Loucy (cell line): ENCODE results near the gene TBR1.

Experiments
- H2AFZ ChIP-seq: fragments of 200-600 bp; sonication (generic); 2 replicates; pipeline ENCODE4 v1.6.0; 2016; ENCODE audit warnings: antibody characterized with exemption, mild to moderate bottlenecking, low read length, moderate library complexity
- H3F3A ChIP-seq: fragments of 200-600 bp; 2 replicates; pipeline ENCODE4 v1.6.0; 2016; ENCODE audit warnings: antibody characterized with exemption, low read depth, mild to moderate bottlenecking
- H3K27me3 ChIP-seq: fragments of 200-600 bp; sonication (generic); 2 replicates; pipeline ENCODE4 v1.6.1; 2014; ENCODE audit warnings: low read length, mild to moderate bottlenecking; ENCODE audit not compliant: insufficient read depth, poor library complexity, severe bottlenecking
- H3K36me3 ChIP-seq: fragments of 200-600 bp; sonication (generic); 2 replicates; pipeline ENCODE4 v1.6.1; 2016; ENCODE audit warnings: low read length; ENCODE audit not compliant: insufficient read depth
- H3K4me1 ChIP-seq: fragments of 200-600 bp; sonication (generic); 2 replicates; pipeline ENCODE4 v1.5.1; 2014; ENCODE audit warnings: low read length, mild to moderate bottlenecking; ENCODE audit not compliant: insufficient read depth, poor library complexity, severe bottlenecking
- H3K4me2 ChIP-seq: fragments of 200-600 bp; sonication (generic); 2 replicates; pipeline ENCODE4 v1.6.0; 2014; ENCODE audit warnings: antibody characterized with exemption, low read length, low read depth, mild to moderate bottlenecking; ENCODE audit not compliant: poor library complexity, severe bottlenecking
- H3K4me3 ChIP-seq: fragments of 200-600 bp; sonication (generic); 2 replicates; pipeline ENCODE4 v1.5.1; 2014; ENCODE audit warnings: low read length, mild to moderate bottlenecking, mixed read lengths; ENCODE audit not compliant: poor library complexity, severe bottlenecking
- H3K79me2 ChIP-seq: fragments of 200-600 bp; sonication (generic); 2 replicates; pipeline ENCODE4 v1.6.1; 2014; ENCODE audit warnings: low read length; ENCODE audit not compliant: insufficient read depth
- H3K9ac ChIP-seq: fragments of 200-600 bp; sonication (generic); 2 replicates; pipeline ENCODE4 v1.6.0; 2014; ENCODE audit warnings: mild to moderate bottlenecking, low read depth, low read length, moderate library complexity; ENCODE audit not compliant: poor library complexity, severe bottlenecking
- H3K9me2 ChIP-seq: fragments of 200-600 bp; sonication (generic); replicated peaks from 2 replicates; pipeline ENCODE4 v1.6.1; 2016; ENCODE audit warnings: low read depth, low read length, mixed read lengths
- H3K9me3 ChIP-seq: fragments of 200-600 bp; sonication (generic); 2 replicates; pipeline ENCODE4 v1.6.1; 2014; ENCODE audit warnings: mild to moderate bottlenecking, antibody characterized with exemption, low read length, low read depth; ENCODE audit not compliant: insufficient read depth
- H4K20me1 ChIP-seq: fragments of 200-600 bp; sonication (generic); 2 replicates; pipeline ENCODE4 v1.6.0; 2014; ENCODE audit warnings: antibody characterized with exemption, low read length, mild to moderate bottlenecking; ENCODE audit not compliant: insufficient read depth, poor library complexity, severe bottlenecking
- EZH2phosphoT487 ChIP-seq: fragments of 200-600 bp; IDR thresholded peaks from 2 replicates; pipeline ENCODE4 v1.6.1; 2018; ENCODE audit warnings: antibody characterized with exemption, mild to moderate bottlenecking, moderate library complexity, borderline replicate concordance
- TF ChIP-seq, protein P1 (sequence below): fragments of 200-600 bp; sonication (generic); conservative IDR thresholded peaks from 2 replicates; pipeline ENCODE4 v1.5.1; 2014; ENCODE audit warnings: mild to moderate bottlenecking, antibody characterized with exemption, low read length

TBR1 gene

DNA sequence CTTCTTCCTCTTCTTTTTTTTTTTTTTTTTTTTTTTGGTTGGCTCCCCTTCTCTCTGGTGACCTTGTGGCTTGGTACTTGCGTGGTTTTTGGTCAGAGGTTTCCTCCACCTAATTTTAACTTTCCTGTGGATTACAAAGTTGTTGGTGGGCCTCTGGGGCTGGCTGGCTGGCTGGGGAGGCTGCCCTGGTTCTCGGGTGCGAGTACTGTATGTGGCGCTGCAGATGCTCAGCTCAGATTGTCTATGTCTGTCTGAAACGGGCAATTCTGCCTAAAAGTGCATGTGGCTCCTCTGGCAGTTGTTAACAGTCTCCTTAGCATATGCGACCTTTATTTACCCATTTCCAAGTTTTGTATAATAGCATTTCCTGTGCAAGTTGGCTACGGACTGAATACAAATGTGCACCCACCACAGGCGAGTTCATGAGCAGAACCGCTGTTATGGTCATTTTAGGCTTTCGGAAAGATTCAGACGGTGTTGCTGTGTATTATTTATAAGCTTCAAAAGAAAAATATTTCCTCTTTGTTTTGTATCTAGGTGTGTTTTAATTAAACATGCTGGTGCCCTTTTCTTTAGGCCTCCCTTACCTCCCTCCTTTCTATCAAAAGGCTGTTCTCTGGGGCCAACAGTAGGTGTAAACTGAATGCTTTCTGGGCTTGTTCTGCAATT is 4.4 kb downstream of the TBR1 start:
- Histone ChIP-seq H3K9me3 (no peaks in the 10 kb centered on the region), H3K79me2 (no peaks in the 10 kb centered on the region), H3K4me1 (peaks cover 5% of the 10 kb centered on the region), H3K9ac (no peak overlapping the region), H4K20me1 (no peaks in the 10 kb centered on the region), H3K4me2 (no peak overlapping the region), H3K4me3 (no peak overlapping the region), H3F3A (no peaks in the 10 kb centered on the region), H2AFZ (no peak overlapping the region), H3K36me3 (no peaks in the 10 kb centered on the region), H3K27me3 (no peaks in the 10 kb centered on the region), H3K9me2 (no peaks in the 10 kb centered on the region)
- TF ChIP-seq EZH2phosphoT487 = no peak
- TF ChIP-seq, protein P1, sequence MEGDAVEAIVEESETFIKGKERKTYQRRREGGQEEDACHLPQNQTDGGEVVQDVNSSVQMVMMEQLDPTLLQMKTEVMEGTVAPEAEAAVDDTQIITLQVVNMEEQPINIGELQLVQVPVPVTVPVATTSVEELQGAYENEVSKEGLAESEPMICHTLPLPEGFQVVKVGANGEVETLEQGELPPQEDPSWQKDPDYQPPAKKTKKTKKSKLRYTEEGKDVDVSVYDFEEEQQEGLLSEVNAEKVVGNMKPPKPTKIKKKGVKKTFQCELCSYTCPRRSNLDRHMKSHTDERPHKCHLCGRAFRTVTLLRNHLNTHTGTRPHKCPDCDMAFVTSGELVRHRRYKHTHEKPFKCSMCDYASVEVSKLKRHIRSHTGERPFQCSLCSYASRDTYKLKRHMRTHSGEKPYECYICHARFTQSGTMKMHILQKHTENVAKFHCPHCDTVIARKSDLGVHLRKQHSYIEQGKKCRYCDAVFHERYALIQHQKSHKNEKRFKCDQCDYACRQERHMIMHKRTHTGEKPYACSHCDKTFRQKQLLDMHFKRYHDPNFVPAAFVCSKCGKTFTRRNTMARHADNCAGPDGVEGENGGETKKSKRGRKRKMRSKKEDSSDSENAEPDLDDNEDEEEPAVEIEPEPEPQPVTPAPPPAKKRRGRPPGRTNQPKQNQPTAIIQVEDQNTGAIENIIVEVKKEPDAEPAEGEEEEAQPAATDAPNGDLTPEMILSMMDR = no peak

DNA sequence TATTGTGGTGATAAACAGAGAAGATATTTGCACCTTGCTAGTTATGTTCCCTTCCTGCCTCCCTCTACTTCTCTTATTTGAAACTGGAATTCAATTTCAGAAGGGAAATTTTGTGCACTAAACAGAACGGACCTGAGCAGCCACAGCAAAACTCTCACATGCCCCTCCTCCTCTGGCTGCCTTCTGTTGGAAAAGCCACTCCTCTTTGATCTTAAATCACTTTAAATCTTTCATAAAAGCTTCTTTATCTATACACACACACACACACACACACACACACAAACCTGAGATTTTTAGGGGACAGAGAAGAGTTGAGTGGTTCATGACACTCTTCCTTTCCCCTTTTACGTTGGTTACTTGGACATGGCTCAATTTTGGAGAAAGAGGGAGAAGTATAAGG is 5.6 kb downstream of the TBR1 start:
- H3F3A ChIP-seq = no peaks in the 10 kb centered on the region
- H3K36me3 ChIP-seq = no peaks in the 10 kb centered on the region
- H3K9ac ChIP-seq = no peak overlapping the region
- H3K4me2 ChIP-seq = no peak overlapping the region
- H3K9me3 ChIP-seq = no peaks in the 10 kb centered on the region
- H3K9me2 ChIP-seq = no peaks in the 10 kb centered on the region
- H2AFZ ChIP-seq = no peak overlapping the region
- no peaks in the 10 kb centered on the region for H4K20me1 ChIP-seq
- peaks cover 5% of the 10 kb centered on the region for H3K4me1 ChIP-seq
- no peaks in the 10 kb centered on the region for H3K27me3 ChIP-seq
- TF ChIP-seq, protein P1 = no peak
- no peaks in the 10 kb centered on the region for H3K79me2 ChIP-seq
- H3K4me3 ChIP-seq = no peak overlapping the region

DNA sequence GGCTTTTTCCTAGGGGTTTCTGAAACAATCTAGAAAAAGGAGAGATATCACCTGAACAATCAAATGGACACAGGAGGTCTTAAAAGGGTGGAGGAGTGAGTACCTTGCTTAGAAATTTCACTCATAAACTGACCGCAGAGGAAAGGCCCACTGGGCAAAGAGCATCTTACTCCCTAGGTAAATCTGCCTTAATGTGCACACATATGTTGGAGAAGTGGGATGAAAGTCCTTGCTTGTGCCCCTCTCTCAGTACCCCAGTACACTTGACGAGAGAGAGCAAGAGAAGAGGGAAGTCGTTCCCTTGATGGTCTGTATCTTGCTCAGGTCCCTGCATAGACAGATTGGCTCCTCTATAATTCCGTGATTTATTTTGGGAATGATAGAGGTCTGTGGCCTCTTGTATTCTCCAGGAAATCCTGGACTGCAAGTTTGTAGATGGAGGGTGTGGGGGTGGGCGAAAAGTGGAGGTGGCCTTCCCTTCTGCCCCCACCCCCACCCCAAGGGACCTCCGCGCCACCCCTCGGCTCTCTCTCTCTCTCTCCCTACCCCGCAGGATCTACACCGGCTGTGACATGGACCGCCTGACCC is 6.8 kb downstream of the TBR1 start:
- no peak overlapping the region for H3K9ac ChIP-seq
- H3K9me2 ChIP-seq = no peaks in the 10 kb centered on the region
- no peaks in the 10 kb centered on the region for H3K79me2 ChIP-seq
- H3K4me2 ChIP-seq = no peak overlapping the region
- no peaks in the 10 kb centered on the region for H3K36me3 ChIP-seq
- no peaks in the 10 kb centered on the region for H3K27me3 ChIP-seq
- no peaks in the 10 kb centered on the region for H4K20me1 ChIP-seq
- no peaks in the 10 kb centered on the region for H3F3A ChIP-seq
- TF ChIP-seq EZH2phosphoT487 = no peak
- TF ChIP-seq, protein P1 = no peak
- no peak overlapping the region for H2AFZ ChIP-seq
- no peak overlapping the region for H3K4me3 ChIP-seq
- no peaks in the 10 kb centered on the region for H3K9me3 ChIP-seq
- peaks cover 5% of the 10 kb centered on the region for H3K4me1 ChIP-seq
